Measurements from ENCODE around the gene LIM2.

LIM2 gene

DNA sequence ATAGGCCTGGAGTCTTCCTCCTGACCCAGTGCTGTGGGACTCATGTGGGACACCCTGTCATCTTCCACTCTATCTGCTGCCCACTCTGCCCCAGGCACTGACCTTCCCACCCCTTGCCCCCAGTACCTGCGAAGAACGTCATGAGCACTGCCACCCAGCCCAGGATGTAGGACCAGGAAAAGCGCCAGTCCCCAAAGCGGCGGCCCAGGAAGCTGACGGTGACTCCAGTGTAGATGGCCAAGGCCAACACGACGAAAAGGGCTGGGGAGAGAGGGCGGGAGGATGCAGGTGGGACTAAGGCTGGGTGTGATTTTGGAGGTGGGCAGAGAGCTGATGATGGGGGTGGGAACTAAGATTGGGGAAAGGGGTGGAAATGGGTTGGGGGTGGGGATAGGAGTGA, 7.4 kb downstream of the LIM2 start:
- H3K36me3 ChIP-seq (ENCODE audit: control insufficient read depth in 5 of 5, insufficient read depth in 5 of 5, low read length in 5 of 5) = no peaks in the 10 kb centered on the region
- no peak overlapping the region for H3K4me3 ChIP-seq (ENCODE audit: low read depth in 1 of 5, low read length in 5 of 5)
- peaks cover 0 to 6% (median 3%) of the 10 kb centered on the region in 5 donors for H3K9me3 ChIP-seq (ENCODE audit: control insufficient read depth in 5 of 5, low read length in 5 of 5)
- no peak overlapping the region for H3K9ac ChIP-seq (ENCODE audit: low read length in 5 of 5)
- H3K4me1 ChIP-seq (ENCODE audit: control insufficient read depth in 5 of 5, insufficient read depth in 5 of 5, low read length in 5 of 5) = no peaks in the 10 kb centered on the region
- no peak overlapping the region for H3K27ac ChIP-seq (ENCODE audit: low read depth, low read length)
- H3K27me3 ChIP-seq (ENCODE audit: control insufficient read depth in 5 of 5, insufficient read depth in 4 of 5, low read length in 5 of 5) = no peaks in the 10 kb centered on the region

DNA sequence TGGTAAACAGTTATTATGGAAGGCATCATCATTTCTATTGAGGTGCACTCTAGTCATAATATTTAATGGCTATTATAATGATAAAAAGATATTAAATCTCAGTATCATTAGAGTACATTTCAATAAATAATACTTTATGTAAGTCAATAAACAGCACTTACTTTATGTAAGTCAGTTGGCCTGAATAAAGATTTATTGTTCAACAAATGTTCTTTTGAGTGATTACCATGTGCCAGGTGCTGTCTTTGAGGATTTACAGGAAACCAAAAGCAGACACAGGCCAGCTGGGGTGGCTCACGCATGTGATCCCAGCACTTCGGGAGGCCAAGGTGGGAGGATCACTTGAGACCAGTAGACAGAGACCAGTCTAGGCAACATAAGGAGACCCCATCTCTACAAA, 10.4 kb downstream of the LIM2 start:
- peaks cover 0 to 6% (median 3%) of the 10 kb centered on the region in 5 donors for H3K9me3 ChIP-seq (ENCODE audit: control insufficient read depth in 5 of 5, low read length in 5 of 5)
- peaks cover 0 to 5% (median 0%) of the 10 kb centered on the region in 5 donors for H3K4me1 ChIP-seq (ENCODE audit: control insufficient read depth in 5 of 5, insufficient read depth in 5 of 5, low read length in 5 of 5)
- H3K9ac ChIP-seq (ENCODE audit: low read length in 5 of 5) = no peak overlapping the region
- no peak overlapping the region for H3K4me3 ChIP-seq (ENCODE audit: low read depth in 1 of 5, low read length in 5 of 5)
- no peak overlapping the region for H3K27ac ChIP-seq (ENCODE audit: low read depth, low read length)
- H3K27me3 ChIP-seq (ENCODE audit: control insufficient read depth in 5 of 5, insufficient read depth in 4 of 5, low read length in 5 of 5) = no peaks in the 10 kb centered on the region
- no peaks in the 10 kb centered on the region for H3K36me3 ChIP-seq (ENCODE audit: control insufficient read depth in 5 of 5, insufficient read depth in 5 of 5, low read length in 5 of 5)

DNA sequence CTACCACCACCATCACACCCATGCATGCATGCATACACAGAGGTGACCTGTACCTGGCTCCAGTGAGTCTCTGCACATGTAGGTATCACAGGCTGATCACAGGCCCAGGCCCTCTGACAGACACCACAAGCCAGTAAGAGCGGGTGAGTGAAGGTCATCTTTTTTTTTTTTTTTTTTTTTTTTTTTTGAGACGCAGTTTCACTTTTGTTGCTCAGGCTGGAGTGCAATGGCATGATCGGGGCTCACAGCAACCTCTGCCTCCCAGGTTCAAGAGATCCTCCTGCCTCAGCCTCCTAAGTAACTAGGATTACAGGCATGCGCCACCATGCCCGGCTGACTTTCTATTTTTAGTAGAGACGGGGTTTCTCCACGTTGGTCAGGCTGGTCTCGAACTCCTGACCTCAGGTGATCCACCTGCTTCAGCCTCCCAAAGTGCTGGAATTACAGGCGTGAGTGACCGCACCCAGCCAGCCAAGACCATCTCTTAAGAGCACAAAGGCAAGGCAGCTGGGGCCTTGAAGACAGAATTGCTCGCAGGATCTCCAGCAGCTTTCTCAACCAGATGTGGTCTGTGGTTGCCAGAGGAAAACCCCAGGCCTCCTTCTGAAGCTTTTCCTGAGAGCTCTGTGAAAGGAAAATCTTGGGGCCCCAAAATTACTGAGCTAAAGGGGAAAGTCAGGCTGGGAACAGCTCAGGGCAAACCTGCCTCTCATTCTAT, 12.1 kb downstream of the LIM2 start:
- no peaks in the 10 kb centered on the region for H3K9me3 ChIP-seq (ENCODE audit: control insufficient read depth in 5 of 5, low read length in 5 of 5)
- no peaks in the 10 kb centered on the region for H3K36me3 ChIP-seq (ENCODE audit: control insufficient read depth in 5 of 5, insufficient read depth in 5 of 5, low read length in 5 of 5)
- H3K9ac ChIP-seq (ENCODE audit: low read length in 5 of 5) = no peak overlapping the region
- H3K27ac ChIP-seq (ENCODE audit: low read depth, low read length) = no peak overlapping the region
- H3K4me1 ChIP-seq (ENCODE audit: control insufficient read depth in 5 of 5, insufficient read depth in 5 of 5, low read length in 5 of 5) = peaks cover 0 to 6% (median 0%) of the 10 kb centered on the region in 5 donors
- no peaks in the 10 kb centered on the region for H3K27me3 ChIP-seq (ENCODE audit: control insufficient read depth in 5 of 5, insufficient read depth in 4 of 5, low read length in 5 of 5)
- no peak overlapping the region for H3K4me3 ChIP-seq (ENCODE audit: low read depth in 1 of 5, low read length in 5 of 5)

GRCh38 chr19:51372649-51373504, 14.9 kb downstream of the LIM2 start, which contains the start of gene NKG7:
TSS of gene NKG7 (minus strand) at chr19:51372654. CDS start at chr19:51372535, 119 bp downstream.
- Histone ChIP-seq H3K9me3 (ENCODE audit: control insufficient read depth in 5 of 5, low read length in 5 of 5) (no peaks in the 10 kb centered on the region), H3K4me3 (ENCODE audit: low read depth in 1 of 5, low read length in 5 of 5) (peak within 1 kb of the TSS in 2 of 5 donors; percentile 21 to 22), H3K36me3 (ENCODE audit: control insufficient read depth in 5 of 5, insufficient read depth in 5 of 5, low read length in 5 of 5) (no peaks in the 10 kb centered on the region), H3K4me1 (ENCODE audit: control insufficient read depth in 5 of 5, insufficient read depth in 5 of 5, low read length in 5 of 5) (peaks cover 0 to 13% (median 7%) of the 10 kb centered on the region in 5 donors), H3K9ac (ENCODE audit: low read length in 5 of 5) (no peak within 1 kb of the TSS), H3K27ac (ENCODE audit: low read depth, low read length) (no peak within 1 kb of the TSS), H3K27me3 (ENCODE audit: control insufficient read depth in 5 of 5, insufficient read depth in 4 of 5, low read length in 5 of 5) (no peaks in the 10 kb centered on the region)

- no peaks in the 10 kb centered on the region for H3K36me3 ChIP-seq (ENCODE audit: control insufficient read depth in 5 of 5, insufficient read depth in 5 of 5, low read length in 5 of 5)
Measured at GRCh38 chr19:51372021-51372648, 15.6 kb downstream of the LIM2 start.

DNA sequence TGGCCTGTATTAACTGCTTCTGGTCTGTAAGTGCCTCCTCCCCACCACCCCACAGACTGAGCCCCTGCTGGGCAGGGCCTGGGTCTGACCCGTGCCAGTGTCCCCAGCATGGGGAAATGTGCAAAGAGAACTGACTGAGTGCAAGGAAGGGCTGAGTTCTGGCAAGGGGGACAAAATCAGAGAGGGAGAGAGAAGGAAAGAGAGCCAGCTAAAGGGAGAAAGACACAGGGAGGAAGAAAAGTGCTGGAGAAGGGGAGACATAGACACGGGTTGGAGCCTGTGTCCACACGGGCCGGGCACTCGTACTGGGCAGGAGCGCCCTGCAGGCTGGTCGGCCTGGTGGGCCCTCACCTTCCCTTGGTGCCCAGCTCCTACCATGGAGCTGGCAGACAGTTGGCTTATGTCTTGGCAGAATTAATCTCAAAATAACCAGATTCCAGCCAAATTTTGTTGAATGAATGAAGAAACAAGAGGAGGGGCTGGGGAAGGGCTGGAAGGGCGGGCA, 16.5 kb downstream of the LIM2 start:
- Histone ChIP-seq H3K9me3 (ENCODE audit: control insufficient read depth in 5 of 5, low read length in 5 of 5) (no peaks in the 10 kb centered on the region), H3K36me3 (ENCODE audit: control insufficient read depth in 5 of 5, insufficient read depth in 5 of 5, low read length in 5 of 5) (no peaks in the 10 kb centered on the region), H3K27ac (ENCODE audit: low read depth, low read length) (no peak overlapping the region), H3K9ac (ENCODE audit: low read length in 5 of 5) (no peak overlapping the region), H3K27me3 (ENCODE audit: control insufficient read depth in 5 of 5, insufficient read depth in 4 of 5, low read length in 5 of 5) (no peaks in the 10 kb centered on the region), H3K4me3 (ENCODE audit: low read depth in 1 of 5, low read length in 5 of 5) (peak overlapping the region in 1 of 5 donors; percentile 21), H3K4me1 (ENCODE audit: control insufficient read depth in 5 of 5, insufficient read depth in 5 of 5, low read length in 5 of 5) (peaks cover 0 to 26% (median 15%) of the 10 kb centered on the region in 5 donors)

More at GRCh38 chr19:51372021-51372648, 15.6 kb downstream of the LIM2 start:
- Histone ChIP-seq H3K4me1 (ENCODE audit: control insufficient read depth in 5 of 5, insufficient read depth in 5 of 5, low read length in 5 of 5) (peaks cover 0 to 19% (median 9%) of the 10 kb centered on the region in 5 donors), H3K27me3 (ENCODE audit: control insufficient read depth in 5 of 5, insufficient read depth in 4 of 5, low read length in 5 of 5) (no peaks in the 10 kb centered on the region), H3K9me3 (ENCODE audit: control insufficient read depth in 5 of 5, low read length in 5 of 5) (no peaks in the 10 kb centered on the region), H3K9ac (ENCODE audit: low read length in 5 of 5) (no peak overlapping the region), H3K4me3 (ENCODE audit: low read depth in 1 of 5, low read length in 5 of 5) (peak overlapping the region in 2 of 5 donors; percentile 21 to 22), H3K27ac (ENCODE audit: low read depth, low read length) (no peak overlapping the region)

GRCh38 chr19:51370230-51370629, 17.5 kb downstream of the LIM2 start:
- Histone ChIP-seq H3K4me3 (ENCODE audit: low read depth in 1 of 5, low read length in 5 of 5) (no peak overlapping the region), H3K36me3 (ENCODE audit: control insufficient read depth in 5 of 5, insufficient read depth in 5 of 5, low read length in 5 of 5) (no peaks in the 10 kb centered on the region), H3K4me1 (ENCODE audit: control insufficient read depth in 5 of 5, insufficient read depth in 5 of 5, low read length in 5 of 5) (peaks cover 2 to 35% (median 24%) of the 10 kb centered on the region in 5 donors), H3K27me3 (ENCODE audit: control insufficient read depth in 5 of 5, insufficient read depth in 4 of 5, low read length in 5 of 5) (no peaks in the 10 kb centered on the region), H3K27ac (ENCODE audit: low read depth, low read length) (no peak overlapping the region), H3K9me3 (ENCODE audit: control insufficient read depth in 5 of 5, low read length in 5 of 5) (no peaks in the 10 kb centered on the region), H3K9ac (ENCODE audit: low read length in 5 of 5) (no peak overlapping the region)

- H3K4me1 ChIP-seq (ENCODE audit: control insufficient read depth in 5 of 5, insufficient read depth in 5 of 5, low read length in 5 of 5) = peaks cover 4 to 51% (median 35%) of the 10 kb centered on the region in 5 donors
- peak within 1 kb of the TSS in 4 of 5 donors; percentile 86 to 92 (median 89) for H3K4me3 ChIP-seq (ENCODE audit: low read depth in 1 of 5, low read length in 5 of 5)
- peak within 1 kb of the TSS; percentile 93 for H3K27ac ChIP-seq (ENCODE audit: low read depth, low read length)
- no peaks in the 10 kb centered on the region for H3K9me3 ChIP-seq (ENCODE audit: control insufficient read depth in 5 of 5, low read length in 5 of 5)
- peak within 1 kb of the TSS in 4 of 5 donors; percentile 51 to 85 (median 73) for H3K9ac ChIP-seq (ENCODE audit: low read length in 5 of 5)
- H3K36me3 ChIP-seq (ENCODE audit: control insufficient read depth in 5 of 5, insufficient read depth in 5 of 5, low read length in 5 of 5) = no peaks in the 10 kb centered on the region
- no peaks in the 10 kb centered on the region for H3K27me3 ChIP-seq (ENCODE audit: control insufficient read depth in 5 of 5, insufficient read depth in 4 of 5, low read length in 5 of 5)
Measured at GRCh38 chr19:51368366-51369282, 19.1 kb downstream of the LIM2 start, which contains the start of gene CLDND2. TSS of gene CLDND2 (minus strand) at chr19:51369003. CDS start at chr19:51368577, 426 bp downstream.
